HT-29 (cell line): Measurements from ENCODE around the gene RYR3. TPM values are rescaled to one million over a fixed set of nuclear protein-coding genes. Genes with fewer than 3 reads are reported as not detected.

Source experiments
- DNase-seq: peaks from one replicate; pipeline ENCODE4 v3.0.0-alpha.2; 2015; ENCODE audit warnings: low spot score
- total RNA-seq: library from RNA; depleted of rRNA; stranded (reverse); fragments of >200 nt; shearing (Covaris generic); gene quantifications from 2 replicates; pipeline ENCODE4 v1.2.3, GENCODE V29; 2014

The RYR3 gene
- total RNA-seq, 1 experiment from 2014 or later: not detected

DNA sequence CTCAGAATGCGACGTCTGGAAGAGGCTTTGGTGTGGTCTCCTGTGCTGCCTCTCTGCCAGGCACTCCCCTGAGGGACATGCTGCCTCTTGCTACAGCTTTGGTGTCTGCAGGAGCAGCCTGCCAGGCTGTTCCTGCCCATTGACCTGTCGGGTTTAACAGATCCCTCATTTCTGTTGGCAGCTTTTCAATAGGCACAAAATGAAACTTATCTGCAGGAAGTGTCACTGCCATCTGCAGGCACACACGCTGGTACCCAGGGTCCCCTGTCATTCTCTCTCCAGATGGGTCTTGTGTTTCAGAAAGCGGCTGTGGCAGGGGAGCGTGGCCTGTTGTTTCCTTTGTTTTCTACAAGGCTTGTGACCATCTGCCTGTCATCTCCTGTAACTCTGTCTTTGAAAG, 329.2 kb downstream of the RYR3 start:
- DNase-seq: no peak

GRCh38 chr15:33641069-33641468, 330.3 kb downstream of the RYR3 start:
- DNase-seq: no peak

- DNase-seq: no peak
Measured at GRCh38 chr15:33644304-33644703, 333.5 kb downstream of the RYR3 start.

- no peak for DNase-seq
Measured at GRCh38 chr15:33646744-33647143, 336.0 kb downstream of the RYR3 start.

DNA sequence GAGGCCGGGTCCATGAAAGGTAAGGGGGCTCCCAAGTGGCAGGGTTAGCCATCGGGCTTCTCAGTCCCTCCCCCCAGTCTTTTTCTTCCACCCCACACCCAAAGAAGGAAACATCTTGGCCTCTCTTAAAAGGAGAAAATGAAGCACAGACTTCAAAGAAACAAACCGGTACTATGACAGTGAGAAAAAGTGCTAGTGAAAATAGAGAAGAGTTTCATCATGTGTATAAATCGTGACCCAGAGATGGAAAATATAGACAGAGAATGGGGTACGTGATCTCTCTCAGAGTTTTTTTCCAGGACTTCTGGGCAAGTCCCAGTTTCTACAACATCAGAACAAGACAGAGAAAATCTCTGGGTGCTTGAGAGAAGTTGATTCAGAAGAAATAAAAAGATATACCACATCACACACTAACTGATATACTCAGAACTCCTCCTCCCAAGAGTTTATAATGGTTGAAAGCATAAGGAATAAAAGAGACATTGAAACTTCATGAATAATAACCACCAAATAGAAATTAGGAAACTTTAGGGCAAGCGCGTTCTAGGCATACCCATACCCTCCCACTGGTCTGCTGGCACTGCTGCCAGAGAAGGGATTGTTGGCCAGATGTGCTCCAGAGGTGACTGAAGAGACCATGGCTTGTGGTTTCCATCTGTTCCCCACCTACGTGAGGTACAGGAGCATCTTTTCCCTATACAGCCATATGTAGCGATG, 338.6 kb downstream of the RYR3 start:
- DNase-seq: no peak

GRCh38 chr15:33654860-33655259, 344.1 kb downstream of the RYR3 start:
- no peak for DNase-seq

- DNase-seq: no peak
Measured at GRCh38 chr15:33655488-33655887, 344.7 kb downstream of the RYR3 start.

DNA sequence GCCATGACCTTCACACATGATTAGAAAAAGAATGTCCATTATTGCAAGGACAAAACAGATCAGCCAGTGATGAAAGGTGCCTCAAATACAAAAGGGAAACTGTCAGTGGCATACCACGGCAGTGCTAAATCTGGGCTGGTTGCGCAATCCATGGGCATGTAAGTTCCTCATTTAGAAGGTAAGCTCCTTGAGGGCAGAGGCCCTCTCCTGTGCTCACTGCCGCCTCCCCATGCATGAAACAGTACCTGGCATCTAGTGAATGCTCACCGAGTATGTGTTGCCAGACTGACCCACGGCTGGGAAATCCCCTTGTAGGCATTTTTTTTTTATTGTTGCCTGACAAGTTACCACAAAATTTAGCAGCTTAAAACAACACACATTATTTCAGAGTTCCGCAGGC, 345.4 kb downstream of the RYR3 start:
- DNase-seq: no peak

DNA sequence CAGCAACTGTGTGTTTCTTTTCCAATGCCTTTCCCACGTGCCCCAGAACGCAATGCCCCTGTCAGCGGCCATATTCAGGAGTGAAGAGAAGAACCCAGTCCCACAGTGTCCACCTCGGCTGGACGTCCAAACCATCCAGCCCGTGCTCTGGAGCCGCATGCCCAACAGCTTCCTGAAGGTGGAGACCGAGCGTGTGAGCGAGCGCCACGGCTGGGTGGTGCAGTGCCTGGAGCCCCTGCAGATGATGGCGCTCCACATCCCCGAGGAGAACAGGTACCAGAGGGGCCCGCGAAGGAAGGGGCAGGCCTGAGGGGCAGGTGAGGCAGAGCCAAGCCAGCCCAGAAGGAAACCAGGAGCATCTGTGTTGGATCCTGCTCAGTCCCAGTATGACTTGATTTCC, 349.4 kb downstream of the RYR3 start:
- DNase-seq: no peak

GRCh38 chr15:33662014-33662413, 351.2 kb downstream of the RYR3 start:
- no peak for DNase-seq

GRCh38 chr15:33664947-33665346, 354.2 kb downstream of the RYR3 start:
- no peak for DNase-seq

- no peak for DNase-seq
Measured at GRCh38 chr15:33670567-33670966, 359.8 kb downstream of the RYR3 start.

- no peak for DNase-seq
Measured at GRCh38 chr15:33671456-33671855, 360.7 kb downstream of the RYR3 start.

- DNase-seq: peak; percentile 55
Measured at GRCh38 chr15:33675246-33675645, 364.5 kb downstream of the RYR3 start.

- no peak for DNase-seq
Measured at GRCh38 chr15:33677238-33677830, 366.6 kb downstream of the RYR3 start.

DNA sequence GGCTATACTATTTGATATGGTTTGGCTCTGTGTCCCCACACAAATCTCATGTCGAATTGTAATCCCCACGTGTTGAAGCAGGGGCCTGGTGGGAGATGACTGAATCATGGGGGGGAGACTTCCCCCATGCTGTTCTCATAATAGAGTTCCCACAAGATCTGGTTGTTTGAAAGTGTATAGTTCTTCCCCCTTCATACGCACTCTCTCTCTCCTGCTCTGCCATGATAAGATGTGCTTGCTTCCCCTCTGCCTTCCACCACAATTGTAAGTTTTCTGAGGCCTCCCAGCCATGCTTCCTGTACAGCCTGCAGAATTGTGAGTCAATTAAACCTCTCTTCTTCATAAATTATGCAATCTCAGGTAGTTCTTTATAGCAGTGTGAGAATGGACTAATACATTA, 367.4 kb downstream of the RYR3 start:
- no peak for DNase-seq

DNA sequence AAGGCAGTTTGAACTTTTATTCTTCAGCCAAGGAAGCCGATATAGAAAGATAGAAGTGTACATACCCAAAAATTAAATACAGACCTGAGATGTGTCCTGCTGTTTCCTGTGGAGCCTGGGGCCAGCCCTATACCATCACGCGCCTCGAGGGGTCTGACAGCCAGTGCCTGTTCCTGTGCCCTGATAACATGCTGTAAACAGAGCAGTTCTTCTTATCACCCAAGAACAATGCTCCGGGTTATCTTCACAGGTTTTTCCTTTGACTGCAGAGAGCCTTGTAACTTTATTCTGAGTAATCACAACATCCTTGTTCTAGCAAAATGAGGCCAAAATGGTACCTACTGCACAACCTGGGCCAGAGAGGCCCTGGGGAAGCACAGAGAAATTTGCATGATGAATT, 367.8 kb downstream of the RYR3 start:
- no peak for DNase-seq

DNA sequence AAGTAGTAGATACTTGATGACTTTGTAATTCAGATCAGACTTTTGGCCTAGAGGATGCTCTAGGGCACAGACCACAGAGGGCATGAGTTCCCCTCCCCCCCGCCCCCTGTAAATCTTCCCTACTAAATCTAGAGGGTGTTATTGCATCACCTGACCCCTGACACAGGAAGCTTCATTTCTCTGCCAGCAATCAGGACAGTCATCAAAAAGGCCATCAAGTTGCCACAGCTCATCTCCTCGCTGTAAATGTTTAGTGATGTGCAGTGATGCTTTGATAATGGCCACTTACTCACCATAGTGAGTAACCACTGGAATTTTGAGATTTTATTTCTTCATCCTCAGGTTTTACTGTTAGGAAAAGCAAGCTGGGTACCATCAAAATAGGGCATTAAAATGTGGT, 368.3 kb downstream of the RYR3 start:
- no peak for DNase-seq

DNA sequence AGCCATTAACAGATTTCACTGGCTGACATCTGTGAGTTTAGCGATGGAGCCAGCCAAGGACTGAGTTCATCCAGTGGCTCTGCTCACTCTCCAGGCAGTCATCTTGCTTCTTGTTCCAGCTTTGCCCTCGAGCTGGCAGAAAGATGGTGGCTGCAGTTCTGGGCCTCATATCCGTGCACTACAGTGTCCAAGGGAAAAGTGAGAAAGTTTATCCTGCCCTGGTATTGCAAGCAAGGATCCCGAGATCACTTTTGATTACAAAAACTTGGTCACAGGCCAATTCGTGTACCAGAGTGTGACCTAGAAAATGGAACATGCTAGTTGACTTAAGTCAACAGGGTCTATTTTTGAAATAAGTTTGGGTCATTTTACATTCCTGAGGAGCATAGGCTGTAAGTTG, 369.6 kb downstream of the RYR3 start:
- no peak for DNase-seq

DNA sequence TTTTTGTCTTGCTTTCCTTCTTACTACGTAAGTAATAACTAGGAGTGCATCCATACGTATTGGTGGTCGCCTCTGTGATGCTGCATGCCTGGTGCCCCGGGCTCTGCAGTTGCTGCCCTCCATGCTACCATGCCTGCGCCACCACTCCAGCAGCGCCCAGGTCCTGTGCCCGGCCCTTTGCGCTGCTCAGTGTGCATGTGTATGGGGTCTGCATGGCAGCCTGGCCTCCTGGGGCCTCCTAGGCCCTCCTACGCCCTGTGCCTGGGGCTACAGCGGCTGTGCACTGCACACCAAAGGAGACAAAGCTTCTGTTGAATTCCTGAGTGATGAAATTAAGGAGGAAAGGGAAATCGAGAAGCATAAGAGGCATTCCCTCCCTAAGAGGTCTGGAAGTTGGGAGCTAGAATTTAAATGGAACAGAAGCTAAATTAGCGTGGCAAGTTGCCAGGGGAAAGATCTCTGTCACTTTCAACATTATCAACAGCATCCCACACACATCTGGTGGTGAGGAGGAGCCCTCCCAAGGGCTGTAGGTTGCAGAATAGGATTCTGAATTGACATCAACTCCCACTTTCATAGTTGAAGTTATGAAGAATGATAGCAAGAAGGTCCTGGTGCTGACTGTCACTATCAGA, 382.5 kb downstream of the RYR3 start:
- DNase-seq: no peak

DNA sequence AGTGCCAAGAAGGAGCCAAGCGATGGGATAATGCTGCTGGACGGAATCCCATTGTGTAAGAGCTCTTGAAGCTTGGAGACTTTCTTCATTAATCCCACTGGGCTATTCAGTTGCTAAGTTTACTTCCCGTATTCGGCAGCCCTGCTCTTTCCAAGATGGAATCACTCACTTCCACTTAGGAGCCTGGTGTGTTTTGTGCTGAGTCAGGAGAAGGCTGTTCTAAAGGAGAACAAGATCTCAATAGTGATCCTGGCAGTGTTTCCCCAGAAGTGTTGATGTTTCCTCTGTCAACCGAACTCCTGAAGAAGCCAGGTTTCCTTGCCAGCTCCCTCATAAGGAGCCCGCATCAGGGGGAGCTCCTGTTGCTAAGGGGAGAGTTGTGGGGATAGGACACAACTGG, 387.4 kb downstream of the RYR3 start:
- DNase-seq: no peak

DNA sequence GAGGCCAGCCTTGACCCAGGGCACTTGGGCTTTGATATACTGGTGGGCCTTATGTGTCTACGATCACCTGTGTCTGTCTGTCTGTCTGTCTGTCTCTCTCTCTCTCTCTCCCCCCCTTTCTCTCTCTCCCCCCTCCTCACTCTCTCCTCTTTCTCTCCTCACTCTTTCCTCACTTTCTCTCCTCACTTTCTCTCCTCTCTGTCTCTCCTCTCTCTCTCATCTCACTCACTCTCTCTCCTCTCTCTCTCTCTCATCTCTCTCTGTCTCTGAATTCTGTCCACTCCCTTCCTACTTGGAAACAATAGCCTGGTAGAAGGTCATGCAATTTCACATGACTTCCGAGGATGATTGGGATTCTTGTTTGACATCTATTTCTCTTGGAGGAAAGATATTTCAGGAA, 388.4 kb downstream of the RYR3 start:
- no peak for DNase-seq
